Common myeloid progenitor, CD34-positive (primary cell): ENCODE results near the gene FOXA2.

Source experiments
- CTCF ChIA-PET: fragments of 350-600 bp; sonication (Branson Sonifier 250); formaldehyde crosslinking; loops from one replicate; lab custom pipeline; 2021; ENCODE audit warnings: antibody characterized with exemption; lab: Charles Lee
- POLR2A ChIA-PET: fragments of 350-600 bp; sonication (Branson Sonifier 250); formaldehyde crosslinking; loops from one replicate; lab custom pipeline; 2021; ENCODE audit warnings: antibody characterized with exemption; lab: Charles Lee
- DNase-seq, 3 donors: peaks; one replicate each; pipeline versions ENCODE4 v3.0.0 to v3.0.0-alpha.2; 2013
- H3K27ac ChIP-seq, 2 experiments: 1 replicate in 1 of 2; 2 replicates in 1 of 2; pipeline ENCODE4 v1.7.0; 2013; ENCODE audit warnings: inconsistent platforms in 2 of 2, low read length in 2 of 2, mild to moderate bottlenecking in 2 of 2, low read depth in 1 of 2, moderate library complexity in 1 of 2; ENCODE audit not compliant: severe bottlenecking in 2 of 2, insufficient read depth in 1 of 2, poor library complexity in 1 of 2
- H3K27me3 ChIP-seq, 5 experiments: replicated peaks in 2 of 5; 1 replicate in 3 of 5; 2 replicates in 2 of 5; pipeline versions ENCODE4 v1.6.1 to v1.7.0; 2013; ENCODE audit warnings: low read length in 4 of 5, mild to moderate bottlenecking in 2 of 5, moderate library complexity in 2 of 5, inconsistent platforms in 1 of 5; ENCODE audit not compliant: insufficient read depth in 5 of 5, control insufficient read depth in 4 of 5
- H3K36me3 ChIP-seq, 4 experiments: 1 replicate in 2 of 4; 2 replicates in 2 of 4; pipeline versions ENCODE4 v1.6.1 to v1.7.0; 2013; ENCODE audit warnings: low read length in 3 of 4, control low read depth in 1 of 4, mild to moderate bottlenecking in 1 of 4; ENCODE audit not compliant: control insufficient read depth in 4 of 4, insufficient read depth in 4 of 4
- H3K4me1 ChIP-seq, 4 experiments: 1 replicate in 3 of 4; 2 replicates in 1 of 4; pipeline versions ENCODE4 v1.6.1 to v1.7.1; 2013; ENCODE audit warnings: low read length in 3 of 4, mild to moderate bottlenecking in 3 of 4, control low read depth in 1 of 4, inconsistent platforms in 1 of 4, moderate library complexity in 1 of 4; ENCODE audit not compliant: control insufficient read depth in 4 of 4, insufficient read depth in 4 of 4; ENCODE audit errors: control extremely low read depth in 1 of 4
- H3K4me3 ChIP-seq, 7 experiments: 1 replicate in 4 of 7; 2 replicates in 3 of 7; pipeline versions ENCODE4 v1.5.1 to v1.7.0; 2013; ENCODE audit warnings: mild to moderate bottlenecking in 7 of 7, low read length in 6 of 7, moderate library complexity in 6 of 7, inconsistent platforms in 2 of 7, low read depth in 2 of 7, control low read depth in 1 of 7; ENCODE audit not compliant: insufficient read depth in 4 of 7, control insufficient read depth in 1 of 7; ENCODE audit errors: extremely low read depth in 1 of 7
- H3K9me3 ChIP-seq, 5 experiments: 1 replicate in 4 of 5; 2 replicates in 1 of 5; pipeline versions ENCODE4 v1.6.1 to v1.7.1; 2013; ENCODE audit warnings: low read length in 4 of 5, mild to moderate bottlenecking in 2 of 5, inconsistent platforms in 1 of 5, low read depth in 1 of 5, moderate library complexity in 1 of 5; ENCODE audit not compliant: control insufficient read depth in 4 of 5, insufficient read depth in 2 of 5; ENCODE audit errors: control extremely low read depth in 1 of 5
- WGBS: methylation state at CpG from one replicate; pipeline ENCODE4 v1.1.5; 2013; ENCODE audit not compliant: insufficient coverage; 5-methylcytosine and 5-hydroxymethylcytosine counted together

FOXA2 gene

DNA sequence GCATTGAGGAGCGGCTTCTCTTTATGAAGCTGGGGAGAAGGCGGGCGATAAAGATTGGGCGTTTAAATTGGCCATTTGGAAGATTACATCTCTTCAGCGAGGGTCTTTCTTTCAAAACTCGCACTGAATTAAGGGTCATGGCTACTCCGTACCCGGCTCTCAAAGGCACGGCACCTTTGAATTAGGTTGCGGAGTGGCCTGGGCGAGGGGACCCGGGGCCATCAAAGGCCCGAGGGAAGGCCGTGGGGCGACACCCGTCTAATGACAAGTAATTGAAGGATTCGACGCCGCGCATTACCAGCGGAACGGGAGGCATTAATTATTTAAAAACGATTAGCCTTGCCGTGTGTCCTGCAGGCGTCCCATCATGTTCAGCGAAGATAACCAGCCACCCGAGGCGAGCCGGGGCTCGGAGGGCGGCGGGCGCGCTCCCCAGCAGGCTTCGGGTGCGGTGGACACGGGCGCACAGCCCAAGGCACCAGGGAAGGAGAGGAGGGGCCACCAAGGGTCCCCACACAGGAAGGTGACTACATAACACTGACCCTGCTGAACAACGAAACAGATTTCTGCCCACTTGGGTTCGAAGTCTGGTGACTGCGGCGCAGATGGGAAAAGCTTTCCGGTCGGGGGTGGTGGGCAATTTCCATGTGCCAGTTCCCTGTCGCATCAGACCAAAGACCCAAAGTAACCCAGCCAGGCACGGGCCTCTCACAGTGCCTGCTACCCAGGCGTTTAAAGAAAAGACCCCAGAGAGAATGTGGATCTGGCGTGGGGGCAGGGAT lies 7.4 kb downstream of the FOXA2 start:
- 6% methylated on average over 42 of the region's 48 CpGs for WGBS
- CTCF ChIA-PET: interaction anchor here (0.6 kb wide), 1 partner anchor 109 kb away, joined by 5 read pairs; no protein-coding TSS in a partner anchor
- POLR2A ChIA-PET: no interaction called here

GRCh38 chr20:22576273-22576672 lies 8.1 kb downstream of the FOXA2 start:
- POLR2A ChIA-PET: no interaction called here
- H3K9me3 ChIP-seq: peaks cover 0 to 4% (median 0%) of the 10 kb centered on the region in 5 experiments
- peaks cover 30 to 100% (median 57%) of the 10 kb centered on the region in 5 experiments for H3K27me3 ChIP-seq

More for the DNA sequence above, 7.4 kb downstream of the FOXA2 start:
- Histone ChIP-seq H3K27ac (no peak overlapping the region), H3K9me3 (peaks cover 0 to 4% (median 0%) of the 10 kb centered on the region in 5 experiments), H3K36me3 (no peaks in the 10 kb centered on the region), H3K4me1 (peaks cover 0 to 12% (median 2%) of the 10 kb centered on the region in 4 experiments), H3K27me3 (peaks cover 25 to 100% (median 61%) of the 10 kb centered on the region in 5 experiments), H3K4me3 (no peak overlapping the region)
- DNase-seq: no peak

GRCh38 chr20:22575737-22576136 lies 8.6 kb downstream of the FOXA2 start:
- no peak for DNase-seq
- WGBS: 43% methylated on average over 3 of the region's 4 CpGs
- H3K27me3 ChIP-seq: peaks cover 36 to 100% (median 62%) of the 10 kb centered on the region in 5 experiments
- no peak overlapping the region for H3K27ac ChIP-seq
- POLR2A ChIA-PET: no interaction called here
- peaks cover 0 to 4% (median 0%) of the 10 kb centered on the region in 5 experiments for H3K9me3 ChIP-seq
- CTCF ChIA-PET: interaction anchor here (1.6 to 3.6 kb wide), 3 partner anchors 11 to 237 kb away, joined by 6 to 14 read pairs (median 11); no protein-coding TSS in a partner anchor
- no peaks in the 10 kb centered on the region for H3K36me3 ChIP-seq
- no peak overlapping the region for H3K4me3 ChIP-seq
- H3K4me1 ChIP-seq: peaks cover 0 to 8% (median 2%) of the 10 kb centered on the region in 4 experiments

More at GRCh38 chr20:22576273-22576672, 8.1 kb downstream of the FOXA2 start:
- CTCF ChIA-PET: interaction anchor here (0.6 to 3.6 kb wide), 3 partner anchors 11 to 110 kb away, joined by 5 to 14 read pairs (median 11); no protein-coding TSS in a partner anchor
- no peak overlapping the region for H3K4me3 ChIP-seq
- 7% methylated on average over 11 of the region's 12 CpGs for WGBS
- H3K36me3 ChIP-seq: no peaks in the 10 kb centered on the region
- no peak overlapping the region for H3K27ac ChIP-seq
- peaks cover 0 to 8% (median 2%) of the 10 kb centered on the region in 4 experiments for H3K4me1 ChIP-seq
- no peak for DNase-seq

GRCh38 chr20:22575087-22575721 lies 9.2 kb downstream of the FOXA2 start:
- no peak overlapping the region for H3K4me3 ChIP-seq
- H3K27ac ChIP-seq: no peak overlapping the region
- H3K4me1 ChIP-seq: peaks cover 0 to 8% (median 2%) of the 10 kb centered on the region in 4 experiments
- no peaks in the 10 kb centered on the region for H3K36me3 ChIP-seq
- H3K9me3 ChIP-seq: peaks cover 0 to 4% (median 0%) of the 10 kb centered on the region in 5 experiments
- H3K27me3 ChIP-seq: peaks cover 37 to 100% (median 59%) of the 10 kb centered on the region in 5 experiments
- no peak for DNase-seq
- ChIA-PET POLR2A (no interaction called here), CTCF (interaction anchor here (1.6 to 3.6 kb wide), 3 partner anchors 12 to 236 kb away, joined by 6 to 14 read pairs (median 11); no protein-coding TSS in a partner anchor)
- WGBS: 38% methylated on average over 4 of the region's 9 CpGs

DNA sequence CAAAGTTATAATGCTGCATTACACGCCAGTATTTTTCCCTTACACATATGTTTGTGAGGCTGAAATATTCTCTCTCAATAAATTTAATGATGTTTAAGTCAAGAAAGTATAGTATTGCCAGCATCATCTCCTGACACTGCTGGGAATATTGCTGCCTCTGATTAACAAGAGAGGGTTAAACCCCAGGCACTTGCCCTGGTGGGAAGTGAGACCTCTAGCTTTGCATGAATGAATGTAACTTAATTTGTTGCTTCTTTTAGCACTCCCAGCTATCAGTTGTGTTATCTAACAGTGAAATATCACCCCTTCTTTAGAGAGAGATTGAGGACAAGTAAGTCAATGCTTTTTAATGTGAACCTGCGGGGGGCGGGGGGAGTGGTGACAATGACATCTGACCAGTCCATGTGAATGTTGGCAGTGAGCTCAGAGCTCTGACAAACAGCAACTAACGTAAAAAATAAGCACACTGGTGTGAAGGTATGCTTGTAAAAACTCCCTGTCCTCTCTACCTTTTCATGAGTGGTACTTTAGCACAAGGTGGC lies 9.8 kb downstream of the FOXA2 start:
- H3K27ac ChIP-seq: no peak overlapping the region
- H3K4me3 ChIP-seq: no peak overlapping the region
- H3K27me3 ChIP-seq: peaks cover 39 to 100% (median 56%) of the 10 kb centered on the region in 5 experiments
- DNase-seq: no peak
- H3K36me3 ChIP-seq: no peaks in the 10 kb centered on the region
- POLR2A ChIA-PET: no interaction called here
- H3K4me1 ChIP-seq: peaks cover 0 to 8% (median 2%) of the 10 kb centered on the region in 4 experiments
- 52% methylated on average over 2 of the region's 4 CpGs for WGBS
- H3K9me3 ChIP-seq: peaks cover 0 to 4% (median 0%) of the 10 kb centered on the region in 5 experiments
- CTCF ChIA-PET: interaction anchor here (1.0 to 3.6 kb wide), 4 partner anchors 11 to 236 kb away, joined by 3 to 14 read pairs (median 8); no protein-coding TSS in a partner anchor

DNA sequence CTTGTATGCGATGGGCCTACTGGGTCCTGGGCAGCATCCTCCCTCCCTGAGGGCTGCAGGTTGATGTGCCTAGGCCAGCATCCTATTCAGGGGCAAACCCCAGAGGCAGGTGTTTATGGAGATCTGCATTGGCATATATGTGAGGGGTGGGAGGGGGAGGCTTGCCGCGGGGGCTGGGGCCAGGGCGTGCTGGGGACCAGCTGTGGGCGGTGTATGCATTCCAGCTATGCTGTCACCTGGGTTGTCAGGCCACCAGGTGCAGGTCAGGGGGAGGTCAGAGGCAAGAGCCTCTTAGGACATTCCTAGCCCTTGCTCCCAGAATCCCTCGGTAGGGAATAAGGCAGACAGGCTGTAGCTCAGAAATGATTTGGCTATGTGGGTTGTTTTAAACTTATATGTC lies 11.9 kb downstream of the FOXA2 start:
- CTCF ChIA-PET: interaction anchor here (3.5 to 3.6 kb wide), 2 partner anchors 9 to 14 kb away, joined by 13 to 14 read pairs; no protein-coding TSS in a partner anchor

More for the DNA sequence above, 11.9 kb downstream of the FOXA2 start:
- Histone ChIP-seq H3K27ac (no peak overlapping the region), H3K4me1 (peaks cover 0 to 4% (median under 1%) of the 10 kb centered on the region in 4 experiments), H3K27me3 (peaks cover 46 to 100% (median 58%) of the 10 kb centered on the region in 5 experiments), H3K4me3 (no peak overlapping the region), H3K36me3 (no peaks in the 10 kb centered on the region), H3K9me3 (peaks cover 0 to 4% (median 0%) of the 10 kb centered on the region in 5 experiments)
- WGBS: 16% methylated on average over 6 of the region's 6 CpGs
- no peak for DNase-seq
- POLR2A ChIA-PET: no interaction called here
